ENCODE data around the gene TBC1D4. TPM values are rescaled to one million over a fixed set of nuclear protein-coding genes. Genes with fewer than 3 reads are reported as not detected.

Gene TBC1D4
- total RNA-seq, 2 experiments from 2014 or later, result 13.9 to 23.6 TPM

GRCh38 chr13:75373988-75374387, 108.0 kb downstream of the TBC1D4 start:
- DNase-seq (no peak), ATAC-seq (no peak)
- H3K4me3 Mint-ChIP-seq, result no peak overlapping the region
- peaks cover 3% of the 10 kb centered on the region for H3K27me3 Mint-ChIP-seq
- CTCF ChIA-PET, result interaction anchor here (0.8 to 3.4 kb wide), 5 partner anchors 8 to 176 kb away, joined by 3 to 10 read pairs (median 6); partner anchors contain the start of gene UCHL3
- no peaks in the 10 kb centered on the region for H3K36me3 Mint-ChIP-seq
- no peaks in the 10 kb centered on the region for H3K4me1 Mint-ChIP-seq
- no peaks in the 10 kb centered on the region for H3K9me3 Mint-ChIP-seq (ENCODE audit: low read depth)
- no peak overlapping the region for H3K27ac Mint-ChIP-seq

- Mint-ChIP-seq H3K4me3 (no peak overlapping the region), H3K27ac (no peak overlapping the region), H3K4me1 (no peaks in the 10 kb centered on the region), H3K27me3 (peaks cover 3% of the 10 kb centered on the region), H3K9me3 (ENCODE audit: low read depth) (no peaks in the 10 kb centered on the region), H3K36me3 (no peaks in the 10 kb centered on the region)
- CTCF ChIA-PET, result interaction anchor here (0.8 to 3.4 kb wide), 10 partner anchors 9 to 177 kb away, joined by 3 to 10 read pairs (median 6); partner anchors contain the start of genes COMMD6, TBC1D4 and UCHL3
- ATAC-seq (no peak), DNase-seq (no peak)
Observed at GRCh38 chr13:75372923-75373841, 108.8 kb downstream of the TBC1D4 start.

- Mint-ChIP-seq H3K4me3 (no peak overlapping the region), H3K4me1 (peaks cover under 1% of the 10 kb centered on the region), H3K27ac (no peak overlapping the region), H3K9me3 (ENCODE audit: low read depth) (no peaks in the 10 kb centered on the region), H3K36me3 (no peaks in the 10 kb centered on the region), H3K27me3 (peaks cover 3% of the 10 kb centered on the region)
- CTCF ChIA-PET, result interaction anchor here (0.8 to 3.4 kb wide), 12 partner anchors 10 to 173 kb away, joined by 3 to 10 read pairs (median 5); partner anchors contain the start of genes COMMD6 and TBC1D4
- peak; percentile 65 for ATAC-seq
- no peak for DNase-seq
Observed at GRCh38 chr13:75372517-75372916, 109.5 kb downstream of the TBC1D4 start.

- Mint-ChIP-seq H3K4me3 (no peak overlapping the region), H3K36me3 (no peaks in the 10 kb centered on the region), H3K27me3 (peaks cover 3% of the 10 kb centered on the region), H3K4me1 (peaks cover 9% of the 10 kb centered on the region), H3K27ac (no peak overlapping the region), H3K9me3 (ENCODE audit: low read depth) (no peaks in the 10 kb centered on the region)
- CTCF ChIA-PET, result interaction anchor here (1.1 to 3.4 kb wide), 7 partner anchors 10 to 174 kb away, joined by 3 to 10 read pairs (median 6); no protein-coding TSS in a partner anchor
- no peak for DNase-seq
- ATAC-seq, result no peak
Observed at GRCh38 chr13:75371203-75371602, 110.8 kb downstream of the TBC1D4 start.

- no peak for ATAC-seq
- CTCF ChIA-PET, result interaction anchor here (1.1 to 2.6 kb wide), 4 partner anchors 13 to 130 kb away, joined by 3 to 7 read pairs (median 5); no protein-coding TSS in a partner anchor
- Mint-ChIP-seq H3K27me3 (peaks cover 3% of the 10 kb centered on the region), H3K27ac (no peak overlapping the region), H3K4me1 (peaks cover 13% of the 10 kb centered on the region), H3K9me3 (ENCODE audit: low read depth) (no peaks in the 10 kb centered on the region), H3K36me3 (no peaks in the 10 kb centered on the region), H3K4me3 (no peak overlapping the region)
- DNase-seq, result no peak
Observed at GRCh38 chr13:75370774-75371173, 111.2 kb downstream of the TBC1D4 start.

GRCh38 chr13:75369981-75370380, 112.0 kb downstream of the TBC1D4 start:
- H3K27ac Mint-ChIP-seq, result no peak overlapping the region
- peaks cover 3% of the 10 kb centered on the region for H3K27me3 Mint-ChIP-seq
- DNase-seq, result no peak
- H3K36me3 Mint-ChIP-seq, result no peaks in the 10 kb centered on the region
- H3K4me1 Mint-ChIP-seq, result peaks cover 21% of the 10 kb centered on the region
- no peaks in the 10 kb centered on the region for H3K9me3 Mint-ChIP-seq (ENCODE audit: low read depth)
- H3K4me3 Mint-ChIP-seq, result no peak overlapping the region
- no peak for ATAC-seq
- CTCF ChIA-PET, result interaction anchor here (2.1 kb wide), 1 partner anchor 12 kb away, joined by 6 read pairs; no protein-coding TSS in a partner anchor

- H3K36me3 Mint-ChIP-seq, result no peaks in the 10 kb centered on the region
- DNase-seq, result no peak
Observed at GRCh38 chr13:75368167-75368566, 113.8 kb downstream of the TBC1D4 start.

GRCh38 chr13:75366380-75367280, 115.3 kb downstream of the TBC1D4 start:
- H3K9me3 Mint-ChIP-seq (ENCODE audit: low read depth), result no peaks in the 10 kb centered on the region
- no peak for ATAC-seq
- H3K27ac Mint-ChIP-seq, result peak overlapping the region; percentile 90
- H3K36me3 Mint-ChIP-seq, result no peaks in the 10 kb centered on the region
- no peaks in the 10 kb centered on the region for H3K27me3 Mint-ChIP-seq
- DNase-seq, result no peak
- peak overlapping the region; percentile 56 for H3K4me3 Mint-ChIP-seq
- CTCF ChIA-PET, result interaction anchor here (1.0 to 4.1 kb wide), 5 partner anchors 9 to 147 kb away, joined by 3 to 14 read pairs (median 6); no protein-coding TSS in a partner anchor
- H3K4me1 Mint-ChIP-seq, result peaks cover 29% of the 10 kb centered on the region

More at GRCh38 chr13:75368167-75368566, 113.8 kb downstream of the TBC1D4 start:
- CTCF ChIA-PET, result interaction anchor here (0.9 to 4.1 kb wide), 6 partner anchors 9 to 270 kb away, joined by 3 to 14 read pairs (median 5); partner anchors contain the start of gene TBC1D4
- Mint-ChIP-seq H3K9me3 (ENCODE audit: low read depth) (no peaks in the 10 kb centered on the region), H3K27ac (no peak overlapping the region), H3K27me3 (no peaks in the 10 kb centered on the region), H3K4me3 (no peak overlapping the region), H3K4me1 (peaks cover 29% of the 10 kb centered on the region)
- no peak for ATAC-seq

- peak; percentile 61 for DNase-seq
- peak; percentile 97 for ATAC-seq
- Mint-ChIP-seq H3K9me3 (ENCODE audit: low read depth) (no peaks in the 10 kb centered on the region), H3K36me3 (no peaks in the 10 kb centered on the region), H3K27ac (peak overlapping the region; percentile 90), H3K4me3 (peak overlapping the region; percentile 56), H3K4me1 (peaks cover 29% of the 10 kb centered on the region), H3K27me3 (no peaks in the 10 kb centered on the region)
- CTCF ChIA-PET, result interaction anchor here (0.6 to 4.1 kb wide), 7 partner anchors 8 to 1028 kb away, joined by 3 to 14 read pairs (median 5); no protein-coding TSS in a partner anchor
Observed at GRCh38 chr13:75365724-75366173, 116.2 kb downstream of the TBC1D4 start.

- no peak for ATAC-seq
- CTCF ChIA-PET, result no interaction called here
- no peak overlapping the region for H3K4me3 Mint-ChIP-seq
Observed at GRCh38 chr13:75364131-75364713, 117.7 kb downstream of the TBC1D4 start.

GRCh38 chr13:75363371-75363770, 118.6 kb downstream of the TBC1D4 start:
- DNase-seq (no peak), ATAC-seq (no peak)
- CTCF ChIA-PET, result no interaction called here
- H3K9me3 Mint-ChIP-seq (ENCODE audit: low read depth), result no peaks in the 10 kb centered on the region
- H3K36me3 Mint-ChIP-seq, result no peaks in the 10 kb centered on the region
- peaks cover 31% of the 10 kb centered on the region for H3K4me1 Mint-ChIP-seq
- H3K27me3 Mint-ChIP-seq, result no peaks in the 10 kb centered on the region
- H3K27ac Mint-ChIP-seq, result no peak overlapping the region
- no peak overlapping the region for H3K4me3 Mint-ChIP-seq

More at GRCh38 chr13:75364131-75364713, 117.7 kb downstream of the TBC1D4 start:
- H3K4me1 Mint-ChIP-seq, result peaks cover 30% of the 10 kb centered on the region
- H3K27me3 Mint-ChIP-seq, result no peaks in the 10 kb centered on the region
- H3K27ac Mint-ChIP-seq, result no peak overlapping the region
- no peaks in the 10 kb centered on the region for H3K9me3 Mint-ChIP-seq (ENCODE audit: low read depth)
- H3K36me3 Mint-ChIP-seq, result no peaks in the 10 kb centered on the region
- no peak for DNase-seq

GRCh38 chr13:75362026-75362425, 119.9 kb downstream of the TBC1D4 start:
- CTCF ChIA-PET, result interaction anchor here (1.9 kb wide), 1 partner anchor 10 kb away, joined by 9 read pairs; no protein-coding TSS in a partner anchor
- ATAC-seq, result no peak
- Mint-ChIP-seq H3K4me1 (peaks cover 33% of the 10 kb centered on the region), H3K36me3 (no peaks in the 10 kb centered on the region), H3K4me3 (no peak overlapping the region), H3K27me3 (no peaks in the 10 kb centered on the region), H3K27ac (no peak overlapping the region), H3K9me3 (ENCODE audit: low read depth) (no peaks in the 10 kb centered on the region)
- DNase-seq, result no peak

Data from activated CD8-positive, alpha-beta memory T cell treated with anti-CD3 and anti-CD28 coated beads, Interleukin-2, amount 10 ng/mL, durations not matched to agents 7 days and 5 days (primary cell).